ENCODE measurements around the gene CD80.
"Not testable (repeated sequence)": the region's sequence is repeated elsewhere in the genome, so short reads cannot be mapped to it uniquely, and the experiment has no call there.

CD80 gene

DNA sequence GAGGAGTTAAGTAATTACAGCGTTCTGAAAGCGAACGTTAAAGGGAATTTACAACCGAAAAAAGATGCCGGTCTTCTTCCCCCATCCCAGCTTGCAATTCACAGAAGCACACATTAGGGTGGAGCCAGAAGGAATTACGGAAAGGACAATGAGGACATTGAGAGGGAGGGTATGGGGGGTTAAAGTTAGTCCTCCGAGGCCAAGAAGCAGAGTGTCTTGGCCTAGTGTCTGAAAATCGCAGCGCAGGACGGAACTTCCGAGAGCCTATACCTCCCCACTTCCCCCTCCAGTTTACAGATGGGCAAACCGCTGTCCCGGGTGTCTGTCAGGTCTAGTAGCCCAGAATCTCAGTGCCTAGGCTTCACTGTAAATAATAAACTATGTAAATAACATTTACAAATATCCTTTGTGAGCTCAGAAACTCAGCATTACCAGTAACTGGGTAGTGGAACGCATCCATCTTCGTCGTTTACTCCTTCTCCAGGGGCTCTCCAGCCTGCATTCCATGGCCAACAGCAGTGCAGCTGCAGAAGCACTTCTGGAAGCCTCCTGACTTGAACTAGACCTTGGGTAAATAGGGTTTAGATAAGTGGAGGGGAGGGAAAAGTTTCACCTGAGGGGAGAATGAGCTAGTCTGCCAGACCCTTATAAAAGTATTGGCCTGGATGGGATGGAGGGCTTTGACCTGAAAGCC, 20.8 kb upstream of the CD80 start:
- no peak for DNase-seq

GRCh38 chr3:119579366-119580066, 20.1 kb upstream of the CD80 start, which contains the start of gene ADPRH:
Gene ADPRH, plus strand, starts transcription at chr3:119579492. Its CDS starts 2,678 bp downstream, at chr3:119582170.
- peak; percentile 68 for DNase-seq

- DNase-seq: no peak
These were observed 16.1 kb upstream of the CD80 start for GRCh38 chr3:119575507-119575906.

GRCh38 chr3:119571688-119572087, 12.3 kb upstream of the CD80 start:
- DNase-seq: no peak

- DNase-seq: no peak
These were observed 11.8 kb upstream of the CD80 start for GRCh38 chr3:119571230-119571629.

GRCh38 chr3:119570229-119570628, 10.8 kb upstream of the CD80 start:
- no peak for DNase-seq

DNA sequence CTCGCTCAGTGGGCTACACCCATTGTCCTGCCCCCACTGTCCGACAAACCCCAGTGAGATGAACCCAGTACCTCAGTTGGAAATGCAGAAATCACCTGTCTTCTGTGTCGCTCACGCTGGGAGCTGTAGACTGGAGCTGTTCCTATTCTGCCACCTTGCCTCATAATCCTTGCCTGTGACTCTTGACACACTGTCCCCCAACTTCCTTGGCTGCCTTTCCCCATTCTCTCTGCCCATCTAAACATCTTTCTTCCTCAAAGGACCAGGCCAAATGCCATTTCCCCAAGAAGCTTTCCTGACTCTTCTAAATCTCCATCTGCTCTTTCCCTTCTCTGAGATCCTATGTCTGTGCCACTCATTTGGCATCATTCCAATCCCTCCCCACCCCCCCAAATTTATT, 9.7 kb upstream of the CD80 start:
- no peak for DNase-seq

DNA sequence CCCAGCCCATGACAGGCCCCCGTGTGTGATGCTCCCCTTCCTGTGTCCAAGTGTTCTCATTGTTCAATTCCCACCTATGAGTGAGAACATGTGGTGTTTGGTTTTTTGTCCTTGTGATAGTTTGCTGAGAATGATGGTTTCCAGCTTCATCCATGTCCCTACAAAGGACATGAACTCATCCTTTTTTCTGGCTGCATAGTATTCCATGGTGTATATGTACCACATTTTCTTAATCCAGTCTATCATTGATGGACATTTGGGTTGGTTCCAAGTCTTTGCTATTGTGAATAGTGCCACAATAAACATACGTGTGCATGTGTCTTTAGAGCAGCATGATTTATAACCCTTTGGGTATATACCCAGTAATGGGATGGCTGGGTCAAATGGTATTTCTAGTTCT, 3.9 kb upstream of the CD80 start:
- DNase-seq: not testable (repeated sequence)

DNA sequence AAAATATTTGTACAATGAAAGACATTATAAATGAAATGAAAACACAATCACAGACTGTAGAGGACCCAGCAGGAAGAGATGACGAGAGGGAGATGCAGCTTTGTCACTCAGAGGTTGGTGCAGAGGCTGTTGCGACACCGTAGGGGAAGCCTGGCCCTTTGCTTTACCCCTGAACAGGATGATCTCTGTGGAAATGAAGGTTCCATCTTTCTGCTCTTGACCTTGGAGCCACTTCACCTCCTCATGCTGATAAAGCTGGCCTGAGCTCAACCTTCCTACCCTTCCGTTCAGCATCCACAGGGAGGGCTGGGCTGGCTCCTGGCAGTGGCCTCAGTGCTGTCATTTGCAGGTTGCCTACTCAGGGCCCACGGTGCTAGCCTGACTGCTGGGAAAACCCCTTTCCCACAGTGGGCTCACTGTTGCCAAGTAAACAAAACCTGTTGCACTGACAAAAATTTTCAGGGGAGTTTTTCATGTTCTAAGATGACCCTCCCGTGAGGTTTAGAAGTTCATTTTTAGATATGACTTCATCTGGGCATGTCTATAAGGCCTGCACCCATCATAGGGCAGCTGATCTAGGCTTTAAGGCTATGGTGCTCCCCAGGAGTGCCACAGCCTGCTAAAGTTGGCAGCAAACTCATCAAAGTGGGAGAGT, 3.0 kb upstream of the CD80 start:
- DNase-seq: no peak

GRCh38 chr3:119560160-119560559, 746 bp upstream of the CD80 start:
- DNase-seq: no peak

DNA sequence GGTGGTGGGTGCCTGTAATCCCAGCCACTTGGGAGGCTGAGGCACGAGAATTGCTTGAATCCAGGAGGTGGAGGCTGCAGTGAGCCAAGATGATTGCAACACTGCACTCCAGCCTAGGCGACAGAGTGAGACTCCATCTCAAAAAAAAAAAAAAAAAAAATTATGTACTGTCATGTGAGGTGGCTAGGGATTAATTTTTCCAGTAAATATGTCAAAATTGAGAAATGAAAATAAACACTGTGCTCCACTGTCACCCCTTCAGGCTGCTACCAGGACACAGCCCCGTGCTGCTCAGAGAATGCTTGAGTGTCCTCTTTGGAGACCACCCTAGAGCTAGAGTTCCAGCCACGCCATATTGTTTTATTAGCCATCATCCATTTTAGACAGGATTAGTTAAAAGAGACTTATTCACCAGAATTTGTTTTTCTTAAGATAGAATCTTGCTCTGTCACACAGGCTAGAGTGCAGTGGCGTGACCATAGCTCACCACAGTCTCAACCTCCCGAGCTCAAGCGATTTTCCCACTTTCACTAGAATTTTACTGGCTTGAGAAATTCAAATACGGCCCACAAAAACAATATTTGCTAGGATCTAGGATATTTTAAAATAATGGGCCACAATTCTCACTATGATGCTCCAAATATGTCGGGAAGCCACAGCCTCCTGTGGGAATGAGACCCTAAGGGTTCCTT, 642 bp downstream of the CD80 start:
- DNase-seq: no peak

DNA sequence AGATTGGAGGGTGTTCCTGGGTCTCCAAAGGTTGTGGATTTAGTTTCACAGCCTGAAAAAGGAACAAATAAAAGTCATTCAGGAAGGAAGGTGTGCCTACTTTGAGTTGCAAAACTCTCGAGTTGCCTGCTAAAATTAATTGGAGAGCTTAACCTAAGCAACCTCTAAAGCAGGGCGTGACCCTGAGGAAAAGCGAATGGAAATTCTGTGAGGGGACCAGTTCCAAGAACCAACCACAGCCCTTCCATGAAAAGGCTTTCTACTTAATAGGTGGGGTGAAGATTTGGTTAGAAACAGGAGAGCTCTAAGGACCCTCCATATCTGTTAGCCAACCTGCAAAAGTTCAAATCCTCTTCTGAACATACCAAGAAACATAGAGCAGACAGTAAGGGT, 1.5 kb downstream of the CD80 start:
- DNase-seq: no peak

DNA sequence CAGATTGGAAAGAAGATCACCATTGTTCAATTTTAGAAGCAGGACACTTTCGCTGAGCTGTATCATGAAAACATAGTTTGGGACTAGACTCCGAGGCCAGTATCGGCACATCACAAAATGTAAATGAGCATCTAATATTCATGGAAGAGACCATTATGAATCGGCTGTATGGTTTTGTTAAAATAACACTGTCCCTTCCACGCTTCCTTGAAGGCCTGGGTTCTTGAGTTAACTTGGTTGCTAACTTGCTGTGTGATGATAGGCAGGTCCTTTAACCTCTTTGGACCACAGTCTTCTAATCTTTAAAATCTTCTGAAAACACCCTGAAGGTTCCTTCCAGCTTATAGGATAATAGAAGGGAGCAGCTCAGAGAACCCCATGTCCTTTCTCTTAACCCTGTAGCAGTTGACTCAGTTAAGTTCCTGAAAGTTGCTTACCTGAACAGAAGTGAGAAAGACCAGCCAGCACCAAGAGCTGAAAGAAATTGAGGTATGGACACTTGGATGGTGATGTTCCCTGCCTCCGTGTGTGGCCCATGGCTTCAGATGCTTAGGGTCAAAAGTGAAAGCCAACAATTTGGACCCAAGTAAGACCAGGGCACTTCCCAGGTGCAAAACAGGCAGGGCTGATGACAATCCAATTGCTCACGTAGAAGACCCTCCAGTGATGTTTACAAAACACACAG, 2.1 kb downstream of the CD80 start:
- no peak for DNase-seq

DNA sequence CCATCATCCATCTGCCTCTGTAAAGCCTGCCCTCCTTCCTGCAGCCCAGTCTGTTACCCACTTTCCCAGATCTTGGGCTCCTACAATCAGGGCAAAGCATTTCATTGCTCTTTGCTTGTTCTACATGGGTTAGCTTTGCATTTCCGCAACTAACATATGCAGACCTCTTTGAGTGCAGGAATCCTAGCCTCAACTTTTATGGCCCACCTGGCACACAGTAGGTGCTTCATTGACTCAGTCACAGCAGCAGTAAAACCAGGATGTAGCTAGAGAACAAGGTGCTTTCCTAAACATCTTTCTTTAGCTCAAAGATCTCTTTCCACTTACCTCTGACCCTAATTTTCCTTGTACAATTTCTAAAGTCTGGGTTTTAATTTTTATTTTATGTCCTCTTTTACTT, 3.5 kb downstream of the CD80 start:
- no peak for DNase-seq

GRCh38 chr3:119555309-119555735, 4.1 kb downstream of the CD80 start:
- DNase-seq: no peak

- no peak for DNase-seq
These were observed 5.5 kb downstream of the CD80 start for GRCh38 chr3:119553823-119554415.

DNA sequence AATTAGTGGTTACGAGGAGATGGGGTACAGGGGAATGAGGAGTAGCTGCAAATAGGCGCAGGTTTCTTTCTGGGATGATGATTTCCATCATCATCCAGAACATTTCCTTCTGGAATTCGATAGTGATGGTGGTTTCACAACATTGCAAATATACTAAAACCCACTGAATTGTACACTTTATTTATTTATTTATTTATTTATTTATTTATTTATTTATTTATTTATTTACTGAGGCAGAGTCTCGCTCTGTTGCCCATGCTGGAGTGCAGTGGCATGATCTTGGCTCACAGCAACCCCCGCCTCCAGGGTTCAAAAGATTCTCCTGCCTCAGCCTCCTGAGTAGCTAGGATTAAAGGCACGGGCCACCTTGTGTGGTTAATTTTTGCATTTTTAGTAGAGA, 6.5 kb downstream of the CD80 start:
- DNase-seq: not testable (repeated sequence)

- no peak for DNase-seq
These were observed 7.8 kb downstream of the CD80 start for GRCh38 chr3:119551598-119551997.

- no peak for DNase-seq
These were observed 9.1 kb downstream of the CD80 start for GRCh38 chr3:119550192-119550910.

DNA sequence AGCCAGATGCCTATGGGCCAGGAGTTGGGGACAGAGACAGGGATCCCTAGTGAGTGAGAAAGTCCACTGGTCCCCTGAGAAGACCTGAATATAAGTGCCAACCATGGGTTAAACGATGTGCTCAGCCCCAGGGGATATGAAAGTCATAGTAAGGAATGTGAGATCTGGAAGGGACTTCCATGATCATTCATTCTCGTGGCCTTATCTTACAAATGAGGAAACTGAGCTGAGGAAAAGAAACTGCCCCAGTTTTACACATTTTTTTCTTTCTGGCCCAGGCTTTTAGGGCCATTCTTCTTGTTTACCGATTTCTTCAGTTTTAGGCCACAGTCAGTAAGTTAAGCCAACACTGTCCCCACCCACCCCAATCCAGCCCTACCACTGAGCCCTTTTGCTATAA, 11.1 kb downstream of the CD80 start:
- DNase-seq: peak; percentile 16

DNA sequence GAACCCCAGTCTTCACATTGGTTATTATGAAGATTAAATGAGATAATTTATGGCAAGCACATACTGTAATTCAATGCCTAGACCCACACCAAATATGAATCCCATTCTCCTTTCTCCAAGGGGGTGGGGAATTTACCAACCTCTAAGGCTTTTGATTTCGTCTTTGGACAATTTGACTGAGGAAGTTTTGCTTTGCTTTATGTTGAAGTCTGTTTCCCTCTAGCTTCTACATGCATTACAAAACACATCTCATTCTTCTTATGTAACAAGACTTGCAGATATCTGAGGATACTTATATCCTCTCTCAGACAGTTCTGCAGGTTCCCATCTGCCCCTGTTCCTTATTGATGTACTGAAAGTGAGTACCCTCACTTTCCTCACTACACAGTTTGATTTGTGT, 12.2 kb downstream of the CD80 start:
- DNase-seq: no peak

DNA sequence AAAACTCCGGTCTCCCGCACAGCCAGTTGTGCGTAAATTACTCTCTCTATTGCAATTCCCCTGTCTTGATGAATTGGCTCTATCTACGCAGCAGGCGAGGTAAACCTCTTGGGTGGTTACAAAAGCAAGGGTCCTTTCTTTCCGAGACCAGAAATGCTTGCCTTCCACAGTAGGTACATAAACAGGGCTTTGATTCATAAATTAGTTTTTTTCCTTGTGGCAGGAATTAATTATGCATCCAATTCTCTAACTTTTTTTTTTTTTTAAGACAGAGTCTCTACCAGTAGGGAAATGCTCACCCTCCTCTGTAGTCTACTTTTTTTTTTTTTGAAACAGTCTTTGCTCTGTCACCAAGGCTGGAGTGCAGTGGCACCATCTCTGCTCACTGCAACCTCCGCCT, 16.3 kb downstream of the CD80 start:
- DNase-seq: no peak

Measured in EL (cell line).